Measurements from ENCODE around the gene ADAMTS2.

The ADAMTS2 gene

DNA sequence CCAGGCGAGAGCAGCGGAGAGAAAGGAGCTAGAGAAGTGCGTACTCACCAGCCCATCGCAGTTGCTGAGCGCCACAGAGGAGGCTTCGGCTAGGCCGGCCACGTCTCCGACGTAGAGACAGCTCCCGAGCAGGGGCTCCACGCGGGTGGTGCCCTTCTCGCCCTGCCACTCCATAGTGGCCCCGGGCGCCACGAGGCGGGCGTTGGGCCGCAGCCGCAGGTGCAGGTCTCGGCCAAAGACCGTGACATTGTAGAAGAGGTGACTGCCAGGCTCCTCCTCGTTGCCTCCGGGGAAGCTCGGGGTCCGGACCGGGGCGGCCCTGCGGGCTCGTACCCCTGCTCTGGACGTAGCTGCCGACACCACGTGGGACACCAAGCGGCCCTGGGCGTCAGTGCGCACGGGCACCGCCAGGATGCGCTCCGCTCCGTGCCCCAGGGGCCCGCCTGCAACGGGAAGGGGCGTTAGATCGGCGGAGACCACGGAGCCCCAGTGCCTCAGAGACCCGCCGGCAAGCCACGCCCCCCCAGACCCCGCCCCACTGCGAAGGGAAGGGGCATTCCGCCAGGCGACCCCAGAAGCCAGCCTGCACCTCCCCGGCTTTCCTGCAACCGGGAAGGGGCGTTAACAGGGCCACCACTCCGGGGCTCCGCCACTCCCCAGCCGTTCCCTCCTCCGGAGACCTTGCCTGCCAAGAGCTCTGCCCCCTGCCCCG, 1.4 kb downstream of the ADAMTS2 start:
- DNase-seq (ENCODE audit: low read depth): no peak

DNA sequence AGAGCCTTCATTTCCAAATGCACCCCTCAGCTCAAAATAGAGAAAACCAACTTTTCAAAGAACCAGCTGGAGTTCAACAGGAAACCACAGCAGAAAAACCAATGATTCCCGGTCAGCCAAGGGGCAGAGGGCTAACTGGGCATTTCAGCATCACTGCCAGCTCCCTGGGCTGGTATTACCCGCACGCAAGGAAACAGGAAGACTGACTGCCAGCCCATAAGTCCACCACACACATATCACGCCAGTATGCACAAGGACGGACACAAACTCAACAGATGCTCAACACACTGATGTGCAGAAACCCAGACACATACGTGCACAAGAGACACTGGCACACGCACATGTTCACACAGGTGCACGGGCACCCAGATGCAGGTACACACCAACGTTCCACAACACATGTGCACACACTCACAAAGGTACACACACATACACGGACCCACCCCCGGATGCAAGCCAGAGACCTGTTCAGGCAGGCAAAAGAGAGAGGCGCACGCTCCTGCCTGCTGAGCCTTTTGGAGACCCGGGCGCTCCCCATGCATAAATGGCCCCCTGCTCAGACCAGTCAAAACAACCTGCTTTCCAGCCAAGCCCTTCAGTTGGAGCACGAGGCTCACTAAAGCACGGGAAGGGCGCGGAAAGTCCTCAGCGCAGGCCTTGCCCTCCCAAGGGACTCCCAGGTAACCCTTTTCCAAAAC, 2.1 kb downstream of the ADAMTS2 start:
- DNase-seq (ENCODE audit: low read depth): no peak

DNA sequence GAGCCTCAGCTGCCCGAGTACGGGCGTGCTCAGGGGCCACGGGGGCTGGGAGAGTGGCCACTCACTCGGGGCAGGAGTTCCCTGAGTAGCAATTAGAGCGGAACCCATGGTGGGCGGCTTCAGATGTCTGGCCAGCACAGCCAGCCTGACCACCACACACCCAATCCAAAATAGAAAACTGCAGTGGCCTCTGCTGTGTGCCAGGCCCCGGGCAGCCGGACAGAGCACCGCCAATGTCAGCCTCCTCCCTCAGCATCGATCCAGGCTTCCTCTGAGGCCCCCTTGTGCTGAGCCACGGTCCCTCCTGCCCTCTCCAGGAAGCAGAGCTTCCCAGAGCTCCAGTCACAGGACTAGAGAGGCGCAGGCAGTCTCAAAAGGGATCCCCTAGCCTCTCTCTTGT, 2.7 kb downstream of the ADAMTS2 start:
- DNase-seq (ENCODE audit: low read depth): no peak

DNA sequence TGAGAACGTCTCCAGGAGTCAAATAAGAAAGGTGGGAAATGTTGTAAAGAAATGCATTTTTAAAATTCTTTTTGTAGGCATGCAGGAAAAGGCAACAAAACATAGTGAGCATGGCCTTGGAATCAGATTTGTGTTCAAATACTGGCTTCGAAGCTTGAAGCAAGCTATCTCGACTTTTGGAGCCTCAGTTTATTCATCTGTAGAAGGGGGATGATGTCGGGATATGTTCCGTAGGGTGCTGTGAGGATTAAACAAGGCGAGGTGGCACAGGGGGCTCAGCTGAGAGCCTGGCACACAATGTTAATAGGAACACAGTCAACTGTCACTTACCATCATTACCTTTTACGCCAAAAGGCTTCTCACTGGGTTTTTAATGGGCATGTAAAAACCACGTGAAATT, 4.8 kb downstream of the ADAMTS2 start:
- no peak for DNase-seq (ENCODE audit: low read depth)

DNA sequence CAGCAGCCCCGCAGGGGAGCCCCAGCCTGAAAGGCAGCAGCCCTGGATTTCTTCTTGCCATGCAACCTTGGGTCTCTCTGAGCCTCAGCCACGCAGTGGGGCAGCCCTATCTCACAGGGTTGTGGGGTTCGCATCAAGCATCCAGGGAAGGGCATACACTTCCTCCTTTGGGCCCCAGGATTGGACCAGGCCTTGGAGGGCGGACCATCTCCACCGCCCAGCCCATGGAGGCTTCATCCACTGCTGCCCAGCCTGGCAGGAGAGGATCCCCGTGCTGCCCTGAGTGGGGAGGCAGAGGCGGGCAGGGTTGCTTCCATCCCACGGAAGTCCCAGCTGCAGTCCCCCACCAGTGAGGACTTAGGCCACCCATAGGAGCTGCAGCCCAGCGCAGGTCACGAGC, 5.3 kb downstream of the ADAMTS2 start:
- no peak for DNase-seq (ENCODE audit: low read depth)

DNA sequence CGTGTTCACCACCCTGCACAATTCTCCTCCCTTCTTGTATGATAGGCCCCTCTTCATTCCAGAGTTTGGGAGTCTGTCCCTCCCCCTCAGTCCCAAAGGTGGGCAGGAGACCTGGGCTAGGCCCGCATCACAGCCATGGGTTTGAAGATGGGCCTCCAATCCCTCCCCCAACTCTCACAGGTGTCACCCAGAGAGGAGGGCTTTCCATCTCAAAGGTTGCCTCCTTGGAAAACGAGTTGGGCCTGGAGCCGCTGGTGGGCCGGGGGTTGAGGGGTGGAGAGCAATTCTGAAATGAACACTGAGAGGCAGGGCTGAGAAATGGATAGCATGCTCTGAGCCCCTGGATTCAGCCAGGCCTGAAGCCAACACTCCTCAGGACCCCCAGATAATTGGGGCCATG, 6.2 kb downstream of the ADAMTS2 start:
- DNase-seq (ENCODE audit: low read depth): no peak

DNA sequence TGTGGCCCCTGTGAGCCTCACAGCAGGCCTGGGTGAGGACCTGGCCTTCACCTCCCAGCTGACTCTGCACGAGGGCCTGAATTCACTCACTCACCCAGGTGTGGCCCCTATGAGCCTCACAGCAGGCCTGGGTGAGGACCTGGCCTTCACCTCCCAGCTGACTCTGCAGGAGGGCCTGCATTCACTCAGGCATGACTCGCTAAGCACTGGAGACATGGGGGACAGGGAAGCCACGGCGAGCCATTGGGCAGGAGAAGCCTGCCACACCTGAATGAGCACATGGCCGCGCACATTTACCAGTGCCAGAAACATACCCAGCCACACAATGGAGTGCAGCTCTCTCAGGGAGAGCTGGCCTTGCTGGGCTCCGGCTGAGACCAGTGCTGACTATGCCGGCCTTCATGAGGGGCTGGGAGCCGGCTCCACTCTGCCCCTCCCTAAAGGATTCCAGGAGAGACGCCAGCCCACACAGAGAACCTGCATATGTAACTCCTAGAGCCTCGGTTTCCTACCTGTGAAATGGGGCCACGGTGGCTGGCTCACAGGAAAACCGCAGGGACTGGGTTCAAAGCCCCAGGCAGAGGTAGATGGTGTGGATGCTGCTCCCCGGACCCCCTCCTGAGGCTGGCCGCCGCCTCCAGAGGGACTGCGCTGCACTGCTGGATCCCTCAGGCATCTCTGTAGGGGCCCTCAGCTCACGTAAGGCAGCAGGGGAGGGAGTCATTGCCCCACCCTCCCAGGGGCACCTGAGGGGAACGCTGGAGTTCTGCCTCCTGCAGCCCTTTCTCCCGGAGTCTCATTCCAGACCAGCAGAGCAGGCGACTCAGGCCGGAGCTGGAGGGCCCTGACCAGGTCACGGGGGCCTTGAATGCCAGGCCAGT, 7.2 kb downstream of the ADAMTS2 start:
- no peak for DNase-seq (ENCODE audit: low read depth)

DNA sequence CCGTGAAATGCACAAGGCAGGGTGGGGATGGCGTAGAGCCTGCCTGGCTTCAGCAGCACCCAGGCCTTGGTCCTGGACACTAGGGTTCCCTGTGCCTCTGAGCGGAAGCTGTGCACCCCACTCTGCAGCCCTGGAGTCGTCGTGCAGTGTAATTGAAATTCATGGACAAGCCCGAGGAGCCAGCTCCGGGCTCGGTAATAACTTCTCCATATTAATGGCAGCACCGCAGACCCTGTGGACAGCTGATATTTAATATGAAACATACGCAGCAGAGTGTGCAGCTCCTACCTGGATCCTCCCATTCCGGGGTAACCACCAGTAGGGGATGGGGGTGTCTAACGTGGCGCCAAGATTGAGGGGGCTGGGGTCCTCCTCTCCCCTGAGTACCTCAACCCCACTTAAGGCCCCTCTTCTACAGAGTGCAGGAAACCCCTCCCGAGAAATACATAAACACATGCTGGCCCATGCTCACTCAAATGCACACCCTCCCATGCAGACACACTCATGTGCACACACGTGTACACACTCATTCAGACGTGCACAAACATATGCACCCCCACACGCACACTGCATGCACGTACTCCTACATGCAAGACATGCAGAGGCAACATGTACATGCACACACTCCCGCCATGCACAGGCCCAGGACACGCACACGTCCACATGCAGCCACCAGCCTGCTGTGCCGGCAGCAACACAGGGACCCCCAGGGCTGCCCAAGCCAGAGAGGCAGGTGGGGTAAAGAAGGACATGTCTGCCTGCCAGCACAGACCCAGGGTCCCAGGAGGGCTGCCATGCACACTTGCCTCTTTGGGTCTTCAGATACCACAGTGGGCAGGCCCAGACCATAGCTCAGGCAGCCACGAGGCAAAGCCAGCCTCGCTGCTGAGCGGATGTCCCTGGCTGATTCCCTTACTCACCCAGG, 8.1 kb downstream of the ADAMTS2 start:
- no peak for DNase-seq (ENCODE audit: low read depth)

DNA sequence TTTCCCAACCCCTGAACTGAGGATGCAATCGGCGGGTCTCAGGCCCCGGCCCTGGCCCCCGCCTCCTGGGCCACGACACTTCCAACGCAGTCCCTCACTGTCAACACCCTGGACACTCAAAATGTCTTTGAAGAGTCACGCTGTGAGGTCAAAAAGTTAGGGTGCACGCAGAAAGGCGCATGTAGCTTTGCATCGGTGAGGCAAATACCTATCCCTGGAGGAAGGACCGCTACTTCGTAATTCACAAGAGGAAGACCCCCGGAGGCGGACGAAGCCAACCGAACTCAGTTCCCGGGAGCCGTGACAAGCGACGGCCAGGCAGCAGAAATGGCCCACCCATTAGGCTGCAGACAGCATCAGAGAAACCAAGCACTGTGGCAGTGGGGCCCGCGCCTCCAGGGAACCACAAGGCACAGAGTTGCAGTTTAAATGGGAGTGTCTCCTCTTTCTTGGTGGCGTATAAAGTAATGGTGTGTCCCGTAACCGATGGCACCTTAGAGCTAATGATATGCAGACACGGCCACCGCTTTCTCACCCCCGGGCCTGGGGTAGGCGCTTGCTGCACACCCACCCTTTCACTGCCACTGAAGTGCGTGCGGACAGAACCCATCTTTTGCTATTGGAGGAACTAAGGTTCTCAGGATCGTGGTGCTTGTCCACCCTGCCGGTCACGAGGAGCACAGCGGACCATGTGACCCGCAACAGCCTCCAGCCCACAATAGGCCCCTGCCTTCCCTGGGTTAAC, 9.0 kb downstream of the ADAMTS2 start:
- no peak for DNase-seq (ENCODE audit: low read depth)

DNA sequence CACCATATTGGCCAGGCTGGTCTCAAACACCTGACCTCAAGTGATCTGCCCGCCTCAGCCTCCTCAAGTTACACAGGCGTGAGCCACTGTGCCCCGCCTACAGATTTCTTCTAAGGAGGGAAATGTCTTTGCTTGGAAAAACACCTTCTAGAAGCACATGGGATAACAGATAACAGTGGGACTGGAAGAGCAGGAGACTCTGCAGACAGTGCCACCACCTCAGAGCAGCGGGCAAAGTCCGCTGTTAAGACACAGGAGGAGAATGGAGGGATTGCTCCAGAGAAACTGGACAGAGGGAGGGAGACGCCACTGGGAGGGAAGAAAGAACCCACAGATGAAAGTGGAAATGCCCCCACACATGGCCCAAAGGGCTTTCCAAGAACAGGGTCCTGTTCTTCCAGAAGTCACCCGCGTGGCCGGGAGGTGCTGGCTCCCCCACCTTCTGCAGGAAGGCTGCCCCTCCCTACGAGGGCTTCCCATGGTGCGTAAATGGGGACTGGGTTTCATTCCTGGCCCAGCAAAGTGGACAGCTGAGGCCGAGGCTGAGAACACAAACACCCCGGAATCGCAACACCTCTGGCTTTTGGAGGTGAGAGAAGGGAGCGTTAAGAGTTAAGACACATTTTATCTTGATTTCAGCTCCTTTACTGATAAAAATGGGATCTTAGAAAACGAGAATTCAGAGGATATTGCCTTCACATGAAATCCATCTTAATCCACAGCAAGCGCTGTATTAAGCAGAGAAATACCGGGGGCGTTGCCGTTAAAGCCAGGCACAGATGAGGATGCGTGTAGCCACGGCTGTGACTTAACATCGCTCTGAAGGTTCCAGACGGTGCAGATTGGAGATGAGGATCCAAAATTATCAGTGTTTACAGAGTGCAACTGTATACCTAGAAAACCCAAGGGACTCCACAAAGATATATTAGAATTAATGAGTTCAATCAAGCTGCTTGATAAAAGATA, 11.2 kb downstream of the ADAMTS2 start:
- no peak for DNase-seq (ENCODE audit: low read depth)

DNA sequence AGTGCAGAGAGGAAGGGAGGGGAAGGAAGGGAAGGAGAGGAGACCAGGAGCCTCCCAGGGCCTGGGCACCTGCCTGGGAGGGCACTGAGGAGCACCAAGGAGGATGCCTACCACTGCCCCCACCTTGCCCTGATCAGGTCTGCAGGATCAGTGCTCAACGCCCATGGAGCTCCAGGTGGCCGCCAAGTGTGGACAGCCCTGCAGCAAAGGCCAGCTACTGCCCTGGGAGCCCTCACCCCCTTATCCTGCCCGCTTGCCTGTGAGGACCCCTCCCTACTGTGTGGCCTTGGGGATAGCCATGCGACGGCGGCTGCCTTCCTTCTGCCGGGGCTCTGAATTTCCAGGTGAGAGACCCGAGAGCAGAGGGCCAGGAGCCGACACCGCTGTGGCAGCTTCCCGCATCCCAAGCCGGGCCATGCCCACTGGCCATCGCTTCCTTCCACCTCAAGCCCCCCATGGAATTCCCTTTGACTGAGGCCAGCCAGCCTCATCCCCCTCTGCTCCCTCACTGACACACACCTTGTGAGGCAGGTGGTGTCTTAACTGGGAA, 12.4 kb downstream of the ADAMTS2 start:
- DNase-seq (ENCODE audit: low read depth): no peak

DNA sequence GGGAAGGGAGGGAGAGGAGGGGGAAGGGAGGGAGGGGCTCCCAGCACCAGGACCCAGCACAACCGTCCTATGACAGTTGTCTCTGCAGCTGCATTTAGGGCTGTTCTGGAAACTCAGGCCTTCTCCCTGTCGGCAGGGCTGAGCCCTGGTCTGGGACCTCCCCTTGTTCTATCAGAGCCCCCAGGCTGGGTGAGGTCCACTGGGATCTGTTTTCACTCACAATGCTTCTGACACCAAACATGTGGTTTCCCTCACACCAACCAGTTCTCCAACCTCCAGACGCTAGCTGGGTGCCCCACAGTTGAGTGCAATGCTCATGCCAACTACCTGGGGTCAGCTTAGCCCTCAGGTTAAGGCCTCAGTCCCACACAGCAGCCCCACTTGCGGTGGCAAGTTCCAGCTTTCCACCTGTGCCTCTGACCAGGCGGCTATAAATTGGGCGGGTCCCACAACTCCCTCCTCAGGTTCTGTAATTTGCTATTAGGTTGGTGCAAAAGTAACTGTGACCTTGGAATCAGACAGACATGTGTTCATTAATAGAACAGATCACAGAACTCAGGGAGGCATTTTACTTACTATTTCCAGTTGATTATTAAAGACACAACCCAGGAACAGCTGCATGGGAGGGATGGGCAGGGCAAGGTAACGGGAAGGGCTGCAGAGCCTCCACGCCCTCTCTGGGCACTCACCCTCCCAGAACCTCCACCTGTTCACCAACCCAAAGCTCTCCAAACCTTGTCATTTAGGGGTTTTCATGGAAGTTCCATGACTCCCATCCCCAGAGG, 13.5 kb downstream of the ADAMTS2 start:
- DNase-seq (ENCODE audit: low read depth): no peak

DNA sequence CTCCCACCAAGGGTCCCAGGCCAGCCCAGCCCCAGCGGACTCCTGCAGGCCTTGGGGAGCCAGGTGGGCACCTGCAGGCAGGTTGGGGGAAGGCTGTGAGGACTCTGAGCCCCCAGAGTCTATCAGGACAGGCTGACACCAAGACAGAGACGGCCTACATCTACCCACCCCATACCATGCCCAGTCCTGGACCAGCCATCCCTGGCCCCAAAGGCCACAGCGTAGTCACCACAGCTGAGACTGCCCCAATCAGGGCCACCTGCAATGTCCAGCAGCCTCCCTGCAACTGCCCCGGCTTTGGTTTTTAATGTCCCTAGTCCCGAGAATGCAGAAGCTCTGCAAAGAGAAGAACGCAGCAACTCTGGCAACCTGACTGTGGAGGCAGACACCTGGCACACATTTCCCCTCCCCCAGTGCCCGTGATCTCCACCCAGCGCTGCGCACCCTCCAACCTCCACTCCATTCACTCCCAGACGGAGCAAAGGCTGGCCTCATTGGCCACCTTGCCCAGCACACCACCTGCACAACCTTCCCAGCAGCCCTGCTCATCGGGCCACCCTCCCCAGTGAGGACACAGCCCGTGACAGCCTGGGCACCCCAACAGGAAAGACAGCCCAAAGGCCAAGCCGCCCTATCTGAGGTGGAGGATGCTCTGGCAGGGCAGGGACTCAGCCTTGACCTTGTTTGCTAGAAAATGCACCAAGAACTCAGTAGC, 14.9 kb downstream of the ADAMTS2 start:
- DNase-seq (ENCODE audit: low read depth): no peak

DNA sequence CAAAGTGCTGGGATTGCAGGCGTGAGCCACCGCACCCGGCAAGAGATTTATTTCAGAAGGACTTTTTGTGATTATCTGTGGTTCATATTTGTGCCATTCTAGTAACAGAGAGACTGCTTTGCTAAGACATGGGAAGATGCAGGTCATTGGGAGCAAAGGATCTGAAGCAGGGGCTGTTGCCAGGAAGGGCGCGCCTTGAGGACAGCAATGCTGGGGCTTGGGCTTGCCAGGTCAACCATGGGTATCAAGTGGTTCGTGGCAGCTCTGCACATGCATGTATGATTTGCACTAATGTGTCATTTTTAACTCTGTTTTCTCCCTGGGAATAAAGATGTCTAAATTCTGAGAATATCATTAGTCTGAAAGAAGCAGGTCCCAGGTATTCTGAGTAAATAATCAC, 17.0 kb downstream of the ADAMTS2 start:
- no peak for DNase-seq (ENCODE audit: low read depth)

DNA sequence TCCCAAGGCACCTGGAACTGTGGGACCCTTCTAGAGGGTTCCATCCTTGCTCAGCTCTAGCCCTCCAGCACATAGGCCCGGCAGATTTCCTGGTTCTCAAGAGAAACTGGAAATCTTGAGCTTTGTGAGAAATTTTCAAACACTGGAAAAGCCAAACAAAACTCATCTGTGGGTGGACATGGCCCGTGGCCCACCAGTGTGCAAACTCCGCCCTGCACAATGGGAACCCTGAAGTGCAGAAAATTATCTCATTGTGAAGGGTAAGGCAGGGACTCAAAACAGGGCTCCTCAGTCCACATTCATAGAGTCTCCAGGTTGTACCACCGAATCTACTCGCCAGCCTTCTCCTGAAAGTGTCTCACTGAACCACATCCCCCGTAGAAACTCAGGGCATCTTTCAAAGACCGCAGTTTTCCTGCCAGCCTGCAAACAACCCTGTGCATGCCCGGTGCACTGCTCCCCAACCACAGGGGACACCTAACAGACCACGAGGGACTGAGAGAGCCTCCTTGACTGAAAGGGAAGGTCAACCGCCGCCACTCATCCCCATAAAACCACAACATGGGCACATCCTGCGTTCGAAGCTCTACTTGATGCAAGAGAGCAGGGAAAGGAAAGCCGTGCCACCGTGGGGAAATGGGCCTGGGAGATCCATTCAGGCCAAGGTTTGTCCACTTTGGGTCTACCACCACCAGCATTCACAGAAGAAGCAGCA, 18.1 kb downstream of the ADAMTS2 start:
- no peak for DNase-seq (ENCODE audit: low read depth)

DNA sequence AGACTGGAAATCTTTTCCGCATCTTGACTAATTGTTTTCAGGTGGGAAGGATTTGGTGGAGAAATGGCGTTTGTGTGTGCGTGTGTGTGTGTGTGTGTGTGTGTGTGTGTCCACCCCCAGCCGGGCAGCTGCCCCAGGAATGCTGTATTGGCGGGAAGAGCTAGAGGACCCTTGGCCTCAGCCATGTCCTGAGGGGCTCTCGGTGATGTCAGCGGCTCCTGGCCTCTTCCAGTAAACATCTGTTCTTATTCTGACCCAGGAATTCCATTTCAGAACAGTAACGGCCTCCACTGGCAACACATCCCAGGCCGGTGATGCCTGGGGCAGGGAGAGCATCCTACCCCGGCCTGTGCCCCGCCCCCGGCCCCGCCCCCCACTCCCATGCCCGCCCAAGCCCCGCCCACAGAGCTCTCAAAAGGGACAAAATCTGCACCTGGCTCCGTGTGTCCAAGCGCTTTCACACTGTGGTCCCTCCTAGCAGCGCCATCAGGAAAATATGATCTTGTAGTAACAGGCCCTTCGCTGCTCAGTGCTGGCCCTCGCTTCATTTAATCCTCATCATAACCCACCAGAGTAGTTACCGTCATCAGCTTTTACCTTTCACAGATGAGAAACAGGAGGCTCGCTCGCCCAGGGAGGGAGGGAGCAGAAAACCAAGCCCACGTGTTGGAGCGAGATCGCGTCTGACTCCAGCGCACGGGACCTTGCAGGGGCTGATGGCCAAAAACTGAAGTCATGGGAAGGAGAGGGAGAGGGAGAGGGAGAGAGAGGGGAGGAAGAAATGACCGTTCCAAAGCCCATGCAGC, 18.9 kb downstream of the ADAMTS2 start:
- no peak for DNase-seq (ENCODE audit: low read depth)
